ENCODE measurements around the gene CASP6.

Gene CASP6

GRCh38 chr4:109735566-109736365 is 32.5 kb upstream of the CASP6 start:
- H3K27me3 ChIP-seq (ENCODE audit: control insufficient read depth in 1 of 2, insufficient read depth in 2 of 2, low read length in 2 of 2) = no peaks in the 10 kb centered on the region
- H3K9ac ChIP-seq (ENCODE audit: low read length) = no peak overlapping the region
- no peak overlapping the region for H3K4me3 ChIP-seq (ENCODE audit: low read depth in 1 of 2, low read length in 2 of 2)
- H3K9me3 ChIP-seq (ENCODE audit: low read length) = no peaks in the 10 kb centered on the region
- H3K27ac ChIP-seq (ENCODE audit: low read depth, low read length) = no peak overlapping the region
- H3K4me1 ChIP-seq (ENCODE audit: insufficient read depth, low read length) = no peaks in the 10 kb centered on the region
- no peaks in the 10 kb centered on the region for H3K36me3 ChIP-seq (ENCODE audit: insufficient read depth, low read length)

- no peaks in the 10 kb centered on the region for H3K27me3 ChIP-seq (ENCODE audit: control insufficient read depth in 1 of 2, insufficient read depth in 2 of 2, low read length in 2 of 2)
- H3K27ac ChIP-seq (ENCODE audit: low read depth, low read length) = no peak overlapping the region
- no peak overlapping the region for H3K9ac ChIP-seq (ENCODE audit: low read length)
- no peaks in the 10 kb centered on the region for H3K36me3 ChIP-seq (ENCODE audit: insufficient read depth, low read length)
- H3K4me3 ChIP-seq (ENCODE audit: low read depth in 1 of 2, low read length in 2 of 2) = no peak overlapping the region
- H3K4me1 ChIP-seq (ENCODE audit: insufficient read depth, low read length) = peaks cover 7% of the 10 kb centered on the region
- H3K9me3 ChIP-seq (ENCODE audit: low read length) = no peaks in the 10 kb centered on the region
Observed at GRCh38 chr4:109733728-109734127, 30.5 kb upstream of the CASP6 start.

- Histone ChIP-seq H3K4me3 (ENCODE audit: low read depth in 1 of 2, low read length in 2 of 2) (peak overlapping the region; percentile 35 to 99), H3K9ac (ENCODE audit: low read length) (peak overlapping the region; percentile 74), H3K27ac (ENCODE audit: low read depth, low read length) (peak overlapping the region; percentile 36), H3K36me3 (ENCODE audit: insufficient read depth, low read length) (no peaks in the 10 kb centered on the region), H3K4me1 (ENCODE audit: insufficient read depth, low read length) (peaks cover 10% of the 10 kb centered on the region), H3K9me3 (ENCODE audit: low read length) (no peaks in the 10 kb centered on the region), H3K27me3 (ENCODE audit: control insufficient read depth in 1 of 2, insufficient read depth in 2 of 2, low read length in 2 of 2) (no peaks in the 10 kb centered on the region)
Observed at GRCh38 chr4:109730619-109731545, 27.6 kb upstream of the CASP6 start.

- Histone ChIP-seq H3K27me3 (ENCODE audit: control insufficient read depth in 1 of 2, insufficient read depth in 2 of 2, low read length in 2 of 2) (no peaks in the 10 kb centered on the region), H3K36me3 (ENCODE audit: insufficient read depth, low read length) (no peaks in the 10 kb centered on the region), H3K4me1 (ENCODE audit: insufficient read depth, low read length) (peaks cover 10% of the 10 kb centered on the region), H3K9ac (ENCODE audit: low read length) (peak within 1 kb of the TSS; percentile 74), H3K4me3 (ENCODE audit: low read depth in 1 of 2, low read length in 2 of 2) (peak within 1 kb of the TSS; percentile 86 to 99), H3K27ac (ENCODE audit: low read depth, low read length) (peak within 1 kb of the TSS; percentile 63), H3K9me3 (ENCODE audit: low read length) (no peaks in the 10 kb centered on the region)
Observed at GRCh38 chr4:109729718-109730618, 26.7 kb upstream of the CASP6 start, which contains the start of gene PLA2G12A. Gene PLA2G12A (minus strand): TSS chr4:109730070. CDS start chr4:109729809, 261 bp downstream.

GRCh38 chr4:109729117-109729717 is 26.0 kb upstream of the CASP6 start:
- peak overlapping the region; percentile 78 to 86 for H3K4me3 ChIP-seq (ENCODE audit: low read depth in 1 of 2, low read length in 2 of 2)
- H3K4me1 ChIP-seq (ENCODE audit: insufficient read depth, low read length) = peaks cover 10% of the 10 kb centered on the region

GRCh38 chr4:109728385-109728784 is 25.1 kb upstream of the CASP6 start:
- H3K27me3 ChIP-seq (ENCODE audit: control insufficient read depth in 1 of 2, insufficient read depth in 2 of 2, low read length in 2 of 2) = no peaks in the 10 kb centered on the region
- H3K4me1 ChIP-seq (ENCODE audit: insufficient read depth, low read length) = peaks cover 10% of the 10 kb centered on the region
- H3K9me3 ChIP-seq (ENCODE audit: low read length) = no peaks in the 10 kb centered on the region
- no peak overlapping the region for H3K4me3 ChIP-seq (ENCODE audit: low read depth in 1 of 2, low read length in 2 of 2)
- no peak overlapping the region for H3K27ac ChIP-seq (ENCODE audit: low read depth, low read length)
- no peaks in the 10 kb centered on the region for H3K36me3 ChIP-seq (ENCODE audit: insufficient read depth, low read length)
- no peak overlapping the region for H3K9ac ChIP-seq (ENCODE audit: low read length)

More at GRCh38 chr4:109729117-109729717, 26.0 kb upstream of the CASP6 start:
- H3K9ac ChIP-seq (ENCODE audit: low read length) = peak overlapping the region; percentile 30
- H3K36me3 ChIP-seq (ENCODE audit: insufficient read depth, low read length) = no peaks in the 10 kb centered on the region
- H3K27ac ChIP-seq (ENCODE audit: low read depth, low read length) = peak overlapping the region; percentile 63
- no peaks in the 10 kb centered on the region for H3K9me3 ChIP-seq (ENCODE audit: low read length)
- H3K27me3 ChIP-seq (ENCODE audit: control insufficient read depth in 1 of 2, insufficient read depth in 2 of 2, low read length in 2 of 2) = no peaks in the 10 kb centered on the region

GRCh38 chr4:109723110-109723509 is 19.9 kb upstream of the CASP6 start:
- Histone ChIP-seq H3K9me3 (ENCODE audit: low read length) (no peaks in the 10 kb centered on the region), H3K27me3 (ENCODE audit: control insufficient read depth in 1 of 2, insufficient read depth in 2 of 2, low read length in 2 of 2) (no peaks in the 10 kb centered on the region), H3K27ac (ENCODE audit: low read depth, low read length) (no peak overlapping the region)

GRCh38 chr4:109722357-109722756 is 19.1 kb upstream of the CASP6 start:
- Histone ChIP-seq H3K36me3 (ENCODE audit: insufficient read depth, low read length) (peaks cover 3% of the 10 kb centered on the region), H3K4me1 (ENCODE audit: insufficient read depth, low read length) (no peaks in the 10 kb centered on the region), H3K9ac (ENCODE audit: low read length) (no peak overlapping the region), H3K27me3 (ENCODE audit: control insufficient read depth in 1 of 2, insufficient read depth in 2 of 2, low read length in 2 of 2) (no peaks in the 10 kb centered on the region), H3K4me3 (ENCODE audit: low read depth in 1 of 2, low read length in 2 of 2) (no peak overlapping the region), H3K9me3 (ENCODE audit: low read length) (no peaks in the 10 kb centered on the region), H3K27ac (ENCODE audit: low read depth, low read length) (no peak overlapping the region)

More at GRCh38 chr4:109723110-109723509, 19.9 kb upstream of the CASP6 start:
- H3K4me3 ChIP-seq (ENCODE audit: low read depth in 1 of 2, low read length in 2 of 2) = no peak overlapping the region
- H3K9ac ChIP-seq (ENCODE audit: low read length) = no peak overlapping the region
- no peaks in the 10 kb centered on the region for H3K4me1 ChIP-seq (ENCODE audit: insufficient read depth, low read length)
- no peaks in the 10 kb centered on the region for H3K36me3 ChIP-seq (ENCODE audit: insufficient read depth, low read length)

- peaks cover 17% of the 10 kb centered on the region for H3K36me3 ChIP-seq (ENCODE audit: insufficient read depth, low read length)
- H3K9me3 ChIP-seq (ENCODE audit: low read length) = no peaks in the 10 kb centered on the region
- H3K4me1 ChIP-seq (ENCODE audit: insufficient read depth, low read length) = no peaks in the 10 kb centered on the region
- no peaks in the 10 kb centered on the region for H3K27me3 ChIP-seq (ENCODE audit: control insufficient read depth in 1 of 2, insufficient read depth in 2 of 2, low read length in 2 of 2)
- no peak overlapping the region for H3K9ac ChIP-seq (ENCODE audit: low read length)
- no peak overlapping the region for H3K27ac ChIP-seq (ENCODE audit: low read depth, low read length)
- H3K4me3 ChIP-seq (ENCODE audit: low read depth in 1 of 2, low read length in 2 of 2) = no peak overlapping the region
Observed at GRCh38 chr4:109721033-109721432, 17.8 kb upstream of the CASP6 start.

- Histone ChIP-seq H3K9ac (ENCODE audit: low read length) (no peak overlapping the region), H3K27ac (ENCODE audit: low read depth, low read length) (no peak overlapping the region), H3K4me1 (ENCODE audit: insufficient read depth, low read length) (no peaks in the 10 kb centered on the region), H3K9me3 (ENCODE audit: low read length) (no peaks in the 10 kb centered on the region), H3K36me3 (ENCODE audit: insufficient read depth, low read length) (peaks cover 20% of the 10 kb centered on the region), H3K4me3 (ENCODE audit: low read depth in 1 of 2, low read length in 2 of 2) (no peak overlapping the region), H3K27me3 (ENCODE audit: control insufficient read depth in 1 of 2, insufficient read depth in 2 of 2, low read length in 2 of 2) (no peaks in the 10 kb centered on the region)
Observed at GRCh38 chr4:109719604-109720003, 16.4 kb upstream of the CASP6 start.
